H9 (cell line): Measurements from ENCODE around the gene RCOR3. TPM values are rescaled to one million over a fixed set of nuclear protein-coding genes. Genes with fewer than 3 reads are reported as not detected.

Experiments
- DNase-seq: peaks from one replicate; pipeline ENCODE4 v3.0.0-alpha.2; 2017
- H2AFZ ChIP-seq: one replicate; pipeline ENCODE4 v1.6.1; 2013; ENCODE audit warnings: mild to moderate bottlenecking, low read length, control low read depth, moderate library complexity
- H2AK5ac ChIP-seq: 2 replicates; pipeline ENCODE4 v1.6.1; 2013; ENCODE audit warnings: low read length, control low read depth, mixed read lengths; ENCODE audit not compliant: insufficient read length
- H2BK120ac ChIP-seq: one replicate; pipeline ENCODE4 v1.6.1; 2013; ENCODE audit warnings: low read depth, mild to moderate bottlenecking, low read length, control low read depth, inconsistent platforms; ENCODE audit not compliant: poor library complexity, severe bottlenecking
- H2BK12ac ChIP-seq: 2 replicates; pipeline ENCODE4 v1.6.1; 2013; ENCODE audit warnings: low read length, control low read depth, mixed read lengths, low read depth; ENCODE audit not compliant: insufficient read length
- H2BK15ac ChIP-seq: 2 replicates; pipeline ENCODE4 v1.6.1; 2013; ENCODE audit warnings: low read depth, low read length, control low read depth
- H2BK20ac ChIP-seq: one replicate; pipeline ENCODE4 v1.6.1; 2013; ENCODE audit warnings: low read depth, mild to moderate bottlenecking, low read length, control low read depth, inconsistent platforms; ENCODE audit not compliant: poor library complexity, severe bottlenecking
- H2BK5ac ChIP-seq: 2 replicates; pipeline ENCODE4 v1.6.1; 2013; ENCODE audit warnings: low read length, control low read depth, mixed read lengths; ENCODE audit not compliant: insufficient read length
- H3K14ac ChIP-seq: 2 replicates; pipeline ENCODE4 v1.6.1; 2013; ENCODE audit warnings: low read length, control low read depth; ENCODE audit not compliant: insufficient read depth
- H3K18ac ChIP-seq: 2 replicates; pipeline ENCODE4 v1.6.1; 2013; ENCODE audit warnings: low read depth, mild to moderate bottlenecking, mixed read lengths, low read length, control low read depth; ENCODE audit not compliant: insufficient read length
- H3K23ac ChIP-seq: 2 replicates; pipeline ENCODE4 v1.6.1; 2013; ENCODE audit warnings: low read length, control low read depth, mixed read lengths, low read depth; ENCODE audit not compliant: insufficient read length
- H3K23me2 ChIP-seq: 2 replicates; pipeline ENCODE4 v1.6.1; 2013; ENCODE audit warnings: low read depth, mild to moderate bottlenecking, mixed read lengths, low read length, control low read depth; ENCODE audit not compliant: insufficient read length, poor library complexity, severe bottlenecking
- H3K27ac ChIP-seq: 2 replicates; pipeline ENCODE4 v1.5.1; 2013; ENCODE audit warnings: low read length, control low read depth, mixed read lengths, low read depth; ENCODE audit not compliant: insufficient read length
- H3K27me3 ChIP-seq: 2 replicates; pipeline ENCODE4 v1.6.1; 2013; ENCODE audit warnings: low read length, control low read depth, inconsistent platforms; ENCODE audit not compliant: insufficient read depth
- H3K4ac ChIP-seq: 2 replicates; pipeline ENCODE4 v1.6.1; 2013; ENCODE audit warnings: low read depth, mild to moderate bottlenecking, control low read depth, inconsistent platforms, low read length, moderate library complexity
- H3K4me1 ChIP-seq: 2 replicates; pipeline ENCODE4 v1.6.1; 2013; ENCODE audit warnings: low read length, control low read depth, inconsistent platforms; ENCODE audit not compliant: insufficient read depth
- H3K4me2 ChIP-seq: 2 replicates; pipeline ENCODE4 v1.6.1; 2013; ENCODE audit warnings: low read length, control low read depth, mixed read lengths; ENCODE audit not compliant: insufficient read length, insufficient read depth
- H3K56ac ChIP-seq: 2 replicates; pipeline ENCODE4 v1.6.1; 2013; ENCODE audit warnings: low read depth, mild to moderate bottlenecking, mixed read lengths, low read length, control low read depth; ENCODE audit not compliant: insufficient read length
- H3K79me1 ChIP-seq: 2 replicates; pipeline ENCODE4 v1.6.1; 2013; ENCODE audit warnings: low read depth, mild to moderate bottlenecking, moderate library complexity, low read length, control low read depth, inconsistent platforms; ENCODE audit not compliant: insufficient read depth, poor library complexity, severe bottlenecking
- H3K79me2 ChIP-seq: 2 replicates; pipeline ENCODE4 v1.6.1; 2013; ENCODE audit warnings: low read length, control low read depth, inconsistent platforms; ENCODE audit not compliant: insufficient read depth
- H3K9ac ChIP-seq: 2 replicates; pipeline ENCODE4 v1.6.1; 2013; ENCODE audit warnings: low read length, control low read depth, mixed read lengths; ENCODE audit not compliant: insufficient read length; ENCODE audit errors: extremely low read depth
- H3K9me3 ChIP-seq: one replicate; pipeline ENCODE4 v1.6.1; 2013; ENCODE audit warnings: low read depth, low read length, inconsistent platforms; ENCODE audit not compliant: control insufficient read depth
- H3T11ph ChIP-seq: one replicate; pipeline ENCODE4 v1.6.1; 2013; ENCODE audit warnings: mild to moderate bottlenecking, low read length, control low read depth, inconsistent platforms
- H4K20me1 ChIP-seq: one replicate; pipeline ENCODE4 v1.6.1; 2013; ENCODE audit not compliant: control insufficient read depth, insufficient read length, insufficient read depth
- H4K5ac ChIP-seq: 2 replicates; pipeline ENCODE4 v1.6.1; 2013; ENCODE audit warnings: low read depth, mild to moderate bottlenecking, mixed read lengths, low read length, control low read depth; ENCODE audit not compliant: insufficient read length
- H4K8ac ChIP-seq: replicated peaks from 2 replicates; pipeline ENCODE4 v1.6.1; 2013; ENCODE audit warnings: low read length, control low read depth, mixed read lengths, low read depth; ENCODE audit not compliant: insufficient read length
- H4K91ac ChIP-seq: 2 replicates; pipeline ENCODE4 v1.6.1; 2013; ENCODE audit warnings: low read depth, mild to moderate bottlenecking, moderate library complexity, mixed read lengths, low read length, control low read depth; ENCODE audit not compliant: insufficient read length
- H3K27ac Mint-ChIP-seq, 3 experiments: 2 replicates in 2 of 3; 3 replicates in 1 of 3; pipeline ENCODE4 v1.8.0; 2020 to 2021; ENCODE audit warnings: mixed read lengths in 3 of 3, mild to moderate bottlenecking in 1 of 3, moderate library complexity in 1 of 3
- H3K27me3 Mint-ChIP-seq: 2 replicates; pipeline ENCODE4 v1.8.0; 2021; ENCODE audit warnings: low read depth, mild to moderate bottlenecking, moderate library complexity, mixed read lengths
- H3K36me3 Mint-ChIP-seq, 3 experiments: 2 replicates in 2 of 3; 3 replicates in 1 of 3; pipeline ENCODE4 v1.8.0; 2020 to 2021; ENCODE audit warnings: low read depth in 3 of 3, mixed read lengths in 3 of 3; ENCODE audit not compliant: insufficient read depth in 1 of 3
- H3K4me1 Mint-ChIP-seq, 2 experiments: 2 replicates each; pipeline ENCODE4 v1.8.0; 2020; ENCODE audit warnings: mixed read lengths in 2 of 2
- H3K4me3 Mint-ChIP-seq, 2 experiments: 2 replicates in 1 of 2; 3 replicates in 1 of 2; pipeline ENCODE4 v1.8.0; 2020 to 2021; ENCODE audit warnings: mild to moderate bottlenecking in 2 of 2, mixed read lengths in 2 of 2, moderate library complexity in 1 of 2
- H3K9me3 Mint-ChIP-seq, 2 experiments: 2 replicates in 1 of 2; 3 replicates in 1 of 2; pipeline ENCODE4 v1.8.0; 2020; ENCODE audit warnings: mild to moderate bottlenecking in 2 of 2, mixed read lengths in 2 of 2, moderate library complexity in 1 of 2
- CTCF ChIP-seq: fragments of 200-600 bp; sonication (generic); conservative IDR thresholded peaks from 3 replicates; pipeline ENCODE4 v1.8.0; 2021; ENCODE audit warnings: antibody characterized with exemption, mild to moderate bottlenecking
- WGBS: extraction: QIAGEN DNeasy Blood & Tissue Kit; methylation state at CpG from one replicate; pipeline ENCODE4 v1.1.7; 2013; ENCODE audit warnings: missing lambda C conversion rate, low lambda C conversion rate, mixed read lengths; ENCODE audit not compliant: insufficient read length; ENCODE audit errors: extremely low coverage; 5-methylcytosine and 5-hydroxymethylcytosine counted together
- total RNA-seq: library from RNA; stranded (reverse); gene quantifications from 2 replicates; pipeline ENCODE4 v1.2.1, GENCODE V29; 2021

The RCOR3 gene
- total RNA-seq, 1 experiment from 2014 or later, result 37.2 TPM

- no peak overlapping the region for H3K23ac ChIP-seq
- Mint-ChIP-seq H3K27ac (no peak overlapping the region), H3K4me3 (no peak overlapping the region), H3K9me3 (peaks cover 11 to 18% of the 10 kb centered on the region in 2 experiments), H3K36me3 (peaks cover 17 to 45% (median 31%) of the 10 kb centered on the region in 3 experiments), H3K27me3 (no peaks in the 10 kb centered on the region), H3K4me1 (no peaks in the 10 kb centered on the region)
- H3K79me1 ChIP-seq, result no peaks in the 10 kb centered on the region
- no peak for DNase-seq
- no peak overlapping the region for H2BK12ac ChIP-seq
- H3K4me1 ChIP-seq, result no peaks in the 10 kb centered on the region
- H3K4ac ChIP-seq, result no peak overlapping the region
- no peak overlapping the region for H2BK120ac ChIP-seq
- H4K91ac ChIP-seq, result no peak overlapping the region
- H3K79me2 ChIP-seq, result no peaks in the 10 kb centered on the region
- no peak overlapping the region for H3K18ac ChIP-seq
- H4K20me1 ChIP-seq, result no peaks in the 10 kb centered on the region
- H3K27ac ChIP-seq, result no peak overlapping the region
- H3K14ac ChIP-seq, result no peak overlapping the region
- H2AK5ac ChIP-seq, result no peak overlapping the region
- H2BK5ac ChIP-seq, result no peak overlapping the region
- WGBS, result no CpG with 5 or more reads among the region's 4 CpGs
- no peak overlapping the region for H2AFZ ChIP-seq
- no peak overlapping the region for H3T11ph ChIP-seq
- H2BK15ac ChIP-seq, result no peak overlapping the region
- H2BK20ac ChIP-seq, result no peak overlapping the region
- H3K9me3 ChIP-seq, result no peaks in the 10 kb centered on the region
- H4K5ac ChIP-seq, result no peak overlapping the region
- H3K4me2 ChIP-seq, result no peak overlapping the region
- H4K8ac ChIP-seq, result no peak overlapping the region
- H3K9ac ChIP-seq, result no peak overlapping the region
- no peak overlapping the region for H3K56ac ChIP-seq
- no peaks in the 10 kb centered on the region for H3K27me3 ChIP-seq
- no peaks in the 10 kb centered on the region for H3K23me2 ChIP-seq
- no peak for TF ChIP-seq CTCF
Observed at GRCh38 chr1:211355873-211356272, 96.7 kb downstream of the RCOR3 start.
